T-helper 9 cell (primary cell): ENCODE measurements around the gene S100A11.
"Not testable (repeated sequence)": the region's sequence is repeated elsewhere in the genome, so short reads cannot be mapped to it uniquely, and the experiment has no call there.

Experiments used
- DNase-seq: peaks from one replicate; pipeline ENCODE4 v3.0.0-alpha.2; 2020
- total RNA-seq, 2 donors: gene quantifications; one replicate each; lab custom pipeline; 2026; lab: John Stamatoyannopoulos, UW

The S100A11 gene
- 15.4 to 112 reads per million in 2 donors for total RNA-seq

DNA sequence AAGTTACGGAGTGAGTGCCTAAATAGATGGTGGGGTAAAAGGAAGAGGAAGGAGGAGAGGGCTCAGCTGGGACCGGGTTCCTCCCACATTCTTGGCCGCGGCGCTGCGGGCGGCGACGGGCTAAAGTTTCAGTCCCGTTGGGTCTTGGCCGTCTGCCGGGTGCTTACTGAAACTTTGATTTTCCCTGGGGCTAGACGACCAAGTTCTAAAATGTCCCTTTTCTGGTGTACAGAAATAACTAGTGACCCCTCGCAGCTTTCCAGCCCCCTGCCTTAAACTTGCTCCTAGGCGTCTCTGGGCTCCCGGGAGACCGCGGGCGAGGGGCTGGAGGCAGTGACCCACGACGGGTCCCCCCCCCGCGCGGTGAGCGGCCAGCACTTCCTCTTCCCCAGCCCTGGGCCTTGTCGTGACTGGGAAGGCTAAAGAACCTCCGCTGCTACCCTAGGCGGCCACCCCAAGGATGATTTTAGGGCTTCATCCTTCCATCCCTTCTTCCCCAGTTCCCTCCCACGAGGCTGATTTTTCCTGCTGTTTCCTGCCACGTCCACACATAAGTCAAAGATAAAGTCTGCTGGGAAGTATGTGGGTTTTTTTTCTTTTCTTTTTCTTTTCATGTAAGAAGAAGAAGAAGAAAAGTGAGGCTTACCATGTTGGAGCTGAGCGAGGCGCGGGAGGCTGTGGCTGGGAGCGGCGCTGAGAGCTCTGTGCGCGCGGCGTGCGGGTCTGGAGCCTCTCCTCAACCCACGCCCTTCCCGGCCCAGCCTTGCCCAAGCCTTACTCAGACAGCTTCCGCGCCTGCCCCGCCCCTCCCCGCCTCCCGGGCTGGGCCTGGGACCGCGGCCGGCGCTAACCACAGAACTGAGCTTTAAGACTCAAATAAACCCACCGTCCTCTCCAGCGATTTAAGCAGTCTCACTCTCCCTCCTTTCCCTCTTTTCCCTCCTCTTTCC is at the start of gene S100A11:
Gene S100A11, minus strand, starts transcription at position 738 of the 950 bp plus-strand sequence. Its CDS starts 89 bp downstream, at position 649.
- peak; percentile 67 for DNase-seq

DNA sequence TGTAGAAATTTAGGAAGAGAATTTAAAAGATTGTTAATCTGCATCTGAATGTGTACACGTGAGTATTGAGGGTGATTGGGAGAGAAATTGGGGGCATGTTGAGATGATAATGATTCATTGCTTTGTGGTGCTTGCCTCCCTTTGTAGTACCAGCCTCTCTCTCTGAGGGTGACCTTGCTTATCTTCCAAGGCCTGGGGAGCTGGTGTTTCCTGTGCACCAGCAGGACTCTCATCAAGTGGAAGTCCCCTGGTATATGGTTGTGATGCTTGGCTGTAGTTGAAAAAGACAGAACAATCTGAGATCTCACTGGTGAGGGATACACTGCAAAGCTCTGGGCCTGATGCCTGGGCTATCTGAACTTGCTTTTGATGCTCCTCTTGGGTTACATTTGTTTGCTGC is 48.0 kb upstream of the S100A11 start:
- DNase-seq: no peak

DNA sequence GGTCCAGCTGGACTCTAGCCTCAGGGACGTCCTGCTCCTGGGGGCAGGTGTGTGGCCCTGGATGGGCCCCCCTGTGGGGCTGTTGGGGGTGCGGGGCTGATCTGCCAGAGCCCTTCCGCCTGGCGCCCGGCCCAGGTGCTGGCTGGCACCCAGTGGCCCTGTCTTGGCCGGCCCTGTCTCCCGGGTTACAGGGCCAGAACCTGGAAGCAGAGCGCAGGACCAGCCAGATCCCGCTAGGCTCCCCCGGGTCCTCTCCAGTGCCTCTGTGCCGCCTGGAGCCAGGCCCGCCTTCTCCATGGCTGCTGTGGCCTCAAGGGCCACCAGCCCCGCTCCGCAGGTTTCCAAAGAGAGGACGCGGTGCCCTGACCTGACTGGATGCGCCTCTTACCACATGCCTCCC is 44.2 kb upstream of the S100A11 start:
- DNase-seq: not testable (repeated sequence)

DNA sequence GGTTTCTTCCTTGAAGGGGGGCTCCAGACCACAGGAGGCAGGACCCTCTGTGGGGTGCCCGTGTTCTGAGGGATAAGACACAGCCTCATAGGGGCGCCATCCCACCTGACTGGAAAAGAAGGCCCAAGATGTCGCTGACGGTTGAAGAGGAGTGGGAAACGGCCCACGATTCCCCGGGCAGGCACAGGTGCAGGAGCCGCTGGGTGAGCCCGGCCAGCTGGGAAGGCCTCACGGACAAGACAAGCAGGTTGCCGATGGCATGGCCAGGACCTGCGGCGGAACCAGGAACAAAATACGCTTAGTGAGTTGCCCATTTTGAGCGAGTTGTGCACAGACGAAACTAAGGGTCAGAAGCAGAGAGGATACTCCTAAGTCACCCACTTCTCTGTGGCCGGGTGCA is 43.7 kb upstream of the S100A11 start:
- not testable (repeated sequence) for DNase-seq

DNA sequence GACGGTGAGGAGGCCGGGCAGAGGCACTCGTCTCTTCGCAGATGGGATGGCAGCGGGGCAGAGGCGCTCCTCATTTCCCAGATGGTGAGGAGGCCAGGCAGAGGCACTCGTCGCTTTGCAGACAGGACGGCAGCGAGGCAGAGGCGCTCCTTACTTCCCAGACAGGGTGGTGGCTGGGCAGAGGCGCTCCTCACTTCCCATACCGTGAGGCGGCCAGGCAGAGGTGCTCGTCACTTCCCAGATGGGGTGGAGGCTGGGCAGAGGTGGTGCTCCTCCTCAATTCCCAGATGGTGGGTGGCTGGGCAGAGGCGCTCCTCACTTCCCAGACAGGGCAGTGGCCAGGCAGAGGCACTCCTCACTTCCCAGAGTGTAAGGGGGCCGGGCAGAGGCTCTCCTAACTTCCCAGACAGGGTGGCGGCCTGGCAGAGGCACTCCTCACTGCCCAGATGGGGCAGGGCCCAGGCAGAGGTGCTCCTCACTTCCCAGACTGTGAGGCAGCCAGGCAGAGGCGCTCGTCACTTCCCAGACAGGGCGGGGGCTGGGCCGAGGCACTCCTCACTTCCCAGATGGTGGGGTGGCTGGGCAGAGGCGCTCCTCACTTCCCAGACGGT is 42.1 kb upstream of the S100A11 start:
- no peak for DNase-seq

DNA sequence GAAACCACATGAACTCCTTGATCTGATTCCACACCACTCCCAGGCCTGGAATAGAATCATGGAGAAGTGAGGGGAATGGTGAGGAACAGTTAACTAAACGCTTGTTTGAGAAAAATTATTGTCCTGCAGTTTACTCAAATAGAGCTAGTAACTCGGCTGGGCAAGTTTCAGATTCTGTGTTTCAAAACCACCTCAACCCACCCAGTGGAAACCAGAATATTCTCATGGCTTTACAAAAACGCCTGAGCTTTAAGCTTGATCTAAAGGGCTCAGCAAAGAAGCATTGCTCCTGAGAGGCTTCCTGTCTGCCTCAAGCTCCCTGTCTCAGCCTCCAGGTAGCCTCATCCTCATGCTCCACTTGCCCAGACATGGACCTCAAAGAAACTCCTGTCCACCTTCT is 35.5 kb upstream of the S100A11 start:
- DNase-seq: no peak

DNA sequence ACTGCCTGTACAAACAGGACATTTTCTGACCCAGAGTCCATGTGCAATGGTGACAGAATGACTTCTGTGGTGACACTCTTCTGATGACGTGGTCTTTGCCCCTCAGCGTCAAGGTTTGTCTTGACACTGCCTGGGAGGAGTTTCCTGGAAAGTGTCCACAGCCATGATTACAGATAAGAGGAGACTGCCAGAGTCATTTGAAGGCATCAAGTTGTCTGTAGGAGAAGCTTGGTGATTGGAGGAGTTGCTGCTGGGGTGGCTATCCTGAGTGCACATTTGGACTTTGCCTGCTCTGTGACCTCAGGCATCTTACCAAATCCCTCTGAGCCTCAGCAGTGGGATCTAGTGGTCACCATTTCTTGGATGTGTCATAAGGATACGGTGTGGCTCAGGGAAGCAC is 34.3 kb upstream of the S100A11 start:
- DNase-seq: no peak

DNA sequence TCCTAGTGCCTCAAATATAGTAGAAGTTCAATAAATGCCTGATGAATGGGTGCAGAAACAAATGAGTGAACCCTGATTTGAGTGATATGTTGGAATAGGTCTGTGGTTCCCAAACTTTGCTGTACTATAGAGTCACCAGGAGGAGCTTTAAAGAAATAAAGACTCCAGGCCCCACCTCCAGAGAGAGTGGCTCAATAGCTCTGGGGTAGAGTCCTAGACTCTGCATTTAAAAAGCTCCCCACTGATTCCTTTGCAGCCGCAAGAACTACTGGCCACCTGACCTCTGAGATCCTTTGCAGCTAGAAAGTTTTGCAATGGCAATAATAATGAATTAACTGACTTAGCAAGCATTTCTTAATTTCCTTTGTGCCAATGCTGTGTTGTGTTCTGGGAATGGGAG is 31.1 kb upstream of the S100A11 start:
- DNase-seq: no peak

DNA sequence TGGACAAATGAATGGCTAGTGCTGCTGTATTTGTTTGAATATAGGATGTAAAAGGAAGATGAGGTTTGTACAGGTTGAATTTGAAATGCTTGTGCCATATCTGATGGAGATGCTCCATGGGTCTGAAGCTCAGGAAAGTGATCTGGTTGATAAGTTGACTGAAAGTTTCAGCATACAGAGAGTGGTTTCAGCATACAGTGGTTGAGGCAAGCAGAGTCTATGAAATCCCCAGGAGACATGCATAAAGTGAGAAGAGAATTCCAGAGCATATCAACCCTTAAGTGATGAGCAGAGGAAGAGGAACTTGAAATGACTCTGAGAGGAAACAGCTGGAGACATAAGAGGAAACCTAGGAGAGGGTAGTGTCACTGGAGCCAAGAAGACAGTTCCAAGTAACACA is 30.3 kb upstream of the S100A11 start:
- DNase-seq: no peak

DNA sequence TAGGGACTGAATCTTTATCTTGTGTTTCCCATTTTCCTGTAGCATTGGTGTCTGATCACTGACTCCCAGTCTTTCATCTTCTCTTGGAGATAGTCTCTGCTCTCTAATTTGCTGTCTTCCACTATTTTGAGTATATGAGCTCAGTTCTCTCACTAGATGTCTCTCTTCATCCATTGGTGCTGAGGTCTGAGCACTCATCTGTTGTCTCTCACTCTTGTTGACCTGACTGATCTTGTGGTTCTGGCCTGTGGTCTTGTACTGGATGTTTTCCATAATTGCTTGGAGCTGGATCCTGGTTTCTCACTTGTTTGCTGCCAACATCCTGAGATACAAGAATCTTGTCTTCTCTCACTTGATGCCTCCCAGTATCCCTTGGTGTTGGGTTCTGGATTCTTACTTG is 25.1 kb upstream of the S100A11 start:
- no peak for DNase-seq

DNA sequence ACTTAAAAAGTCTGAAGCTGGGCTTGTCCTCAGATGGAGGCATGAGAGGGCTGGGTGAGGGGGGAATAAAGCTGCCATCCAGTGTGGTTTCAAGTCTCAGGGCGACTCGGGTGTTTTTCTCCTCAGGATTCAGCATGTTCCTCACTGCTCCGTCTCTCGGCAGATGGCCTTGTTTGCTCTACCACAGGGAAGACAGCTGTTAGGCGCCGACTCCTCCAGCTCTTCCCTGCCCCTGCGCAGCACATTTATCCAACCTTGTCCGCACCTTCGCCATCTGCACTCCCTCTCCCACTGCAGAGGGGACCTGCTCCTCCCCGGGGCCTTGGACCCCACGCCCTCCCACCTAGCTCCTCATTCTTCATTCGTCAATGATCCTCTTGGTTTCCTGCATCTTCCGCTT is 16.6 kb upstream of the S100A11 start:
- no peak for DNase-seq

DNA sequence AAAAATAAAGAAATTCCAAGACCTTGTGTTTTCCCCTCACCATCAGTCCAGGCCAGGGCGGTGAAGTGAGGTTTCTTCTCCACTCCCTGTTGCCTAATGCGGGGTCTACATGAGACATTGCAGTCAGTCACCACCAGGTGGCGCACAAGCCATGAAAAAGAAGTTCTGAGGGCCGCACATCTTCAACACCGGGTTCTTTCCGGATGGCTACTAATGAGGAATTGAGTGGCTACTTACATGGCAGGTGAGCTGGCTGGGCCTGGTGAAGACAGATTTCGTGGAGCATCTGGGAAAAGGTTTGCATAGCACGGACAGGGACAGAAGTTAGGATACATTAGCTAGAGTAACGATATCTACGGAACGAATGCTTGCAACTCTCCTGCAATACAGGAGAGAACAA is 15.8 kb upstream of the S100A11 start:
- peak; percentile 87 for DNase-seq

DNA sequence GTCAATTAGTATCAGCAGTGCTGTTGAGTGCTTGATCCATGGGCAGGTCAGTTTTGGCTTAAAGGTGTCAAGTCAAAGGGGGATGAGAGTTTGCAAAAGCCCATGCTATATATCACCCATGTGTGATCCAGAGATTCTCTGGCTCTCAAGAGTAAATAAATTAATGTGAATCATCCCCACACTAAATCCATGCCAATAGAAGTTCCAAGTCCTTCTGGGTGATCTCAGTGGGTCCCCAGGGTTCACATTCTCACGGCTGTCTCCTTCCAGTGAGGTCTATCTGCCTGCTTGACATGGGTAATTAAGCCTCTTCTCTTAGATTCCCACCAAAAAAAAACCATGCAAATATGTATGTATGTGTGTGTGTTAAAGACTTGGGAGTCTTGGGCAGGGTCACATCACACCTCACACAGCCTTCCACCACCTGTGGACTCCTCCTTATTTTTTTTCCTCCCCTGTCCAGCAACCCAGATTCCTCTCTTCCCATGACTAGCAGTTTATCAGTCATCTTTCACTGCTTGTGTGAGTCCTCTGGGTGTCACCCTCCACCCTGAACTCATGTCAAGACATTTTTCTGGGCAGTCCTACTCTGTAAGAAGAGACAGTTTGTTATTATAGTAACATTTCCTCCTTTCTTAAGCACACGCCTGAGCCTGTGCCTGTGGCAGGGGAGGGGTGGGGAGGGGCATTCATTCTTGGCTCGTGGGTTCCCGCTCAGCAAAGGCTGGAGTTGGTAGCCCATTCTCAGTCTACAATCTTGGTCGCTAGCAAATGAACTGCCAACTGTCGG is 14.3 kb upstream of the S100A11 start:
- DNase-seq: no peak

DNA sequence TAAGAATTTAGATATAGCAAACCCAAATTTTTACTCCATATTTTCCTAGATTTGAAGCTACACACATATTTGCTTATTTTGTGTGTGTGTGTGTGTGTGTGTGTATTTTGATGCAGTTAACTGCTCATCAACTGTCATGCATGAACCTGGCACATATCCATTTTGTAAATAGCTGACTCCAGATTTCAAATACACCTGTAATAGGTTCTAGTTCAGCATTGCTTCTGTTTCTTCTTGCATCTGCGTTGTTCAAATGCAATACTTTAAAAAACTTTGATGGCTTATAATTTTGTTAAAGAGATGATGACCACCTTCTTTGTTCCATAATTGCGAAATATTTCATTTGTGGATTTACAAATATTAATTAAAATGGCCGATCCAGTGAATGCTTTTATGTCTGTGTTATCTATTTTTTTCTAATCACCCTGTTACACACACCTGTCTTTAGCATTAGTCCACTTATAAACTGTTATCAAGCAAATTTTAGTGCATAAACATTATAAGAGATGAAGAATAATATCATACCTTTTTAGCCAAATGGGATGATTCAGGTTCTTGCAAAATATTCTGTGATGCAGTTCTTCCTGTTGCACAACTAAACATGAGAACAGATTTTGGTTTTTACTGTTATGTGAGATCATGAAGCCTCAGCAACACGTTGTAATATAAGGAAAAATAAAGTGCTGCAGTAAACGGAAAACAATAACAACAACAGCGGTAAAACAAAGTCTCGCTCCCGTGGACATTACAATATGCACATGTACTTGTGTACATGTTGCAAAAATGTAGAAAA is 12.7 kb upstream of the S100A11 start:
- DNase-seq: no peak

DNA sequence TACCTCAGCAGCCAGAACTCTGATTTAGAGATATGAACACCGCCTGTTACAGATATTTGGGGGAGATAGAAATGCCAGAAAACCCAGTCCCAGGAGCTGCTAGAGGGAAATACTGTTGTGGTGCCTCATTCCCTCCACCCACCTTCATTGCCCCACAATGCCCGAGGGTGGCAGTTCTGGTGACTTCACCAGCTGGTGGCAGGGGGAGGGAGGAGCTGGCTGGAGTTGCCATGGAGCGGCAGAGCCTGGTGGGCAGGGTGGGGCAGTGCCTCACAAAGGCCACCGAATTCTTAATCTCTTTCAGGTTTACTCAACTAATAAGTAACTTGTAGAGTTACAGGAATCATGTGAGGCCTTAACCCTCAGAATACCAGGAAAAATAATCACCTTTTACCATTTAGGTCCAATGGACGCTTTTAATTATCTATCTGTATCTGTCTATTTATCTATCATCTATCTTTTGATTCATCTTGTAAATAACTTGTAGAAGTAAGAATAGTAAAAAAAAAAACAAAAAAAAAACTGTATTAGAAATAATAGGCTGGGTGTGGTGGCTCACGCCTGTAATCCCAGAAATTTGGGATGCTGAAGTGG is 11.7 kb upstream of the S100A11 start:
- peak; percentile 53 for DNase-seq

DNA sequence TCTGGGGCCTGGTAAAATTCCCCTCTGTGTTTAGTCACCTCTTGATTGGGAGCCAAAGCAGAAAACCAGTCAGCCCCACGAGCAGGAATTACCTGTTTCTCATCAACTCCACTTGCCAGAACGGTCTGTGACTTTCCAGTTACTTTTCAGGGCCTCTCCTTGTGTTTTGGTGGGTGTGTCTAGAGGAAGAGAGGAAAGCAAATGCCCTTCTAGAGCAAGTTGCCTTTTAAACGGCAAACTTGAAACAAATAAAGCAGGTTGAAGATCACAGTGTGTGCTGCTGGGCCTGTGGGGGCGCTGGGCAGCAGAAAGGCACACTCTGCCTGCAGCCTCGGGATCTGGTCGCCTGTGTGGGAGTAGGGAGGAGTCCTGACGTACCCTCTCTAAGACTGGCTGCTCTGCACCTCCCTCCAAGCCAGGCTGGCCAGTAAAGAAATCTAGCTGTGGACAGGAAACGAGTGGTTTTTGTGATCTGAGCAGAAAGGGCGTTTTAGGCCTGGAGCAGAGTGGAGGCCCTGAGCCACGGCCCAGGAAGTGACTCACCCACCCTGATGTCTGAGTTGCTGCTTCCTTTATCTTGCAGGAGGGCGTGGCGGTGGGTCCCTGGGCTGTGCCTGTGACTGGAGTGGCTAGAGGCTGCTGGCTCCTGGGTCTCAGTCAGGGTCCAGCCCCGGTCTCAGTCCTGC is 11.1 kb upstream of the S100A11 start:
- DNase-seq: peak; percentile 76

DNA sequence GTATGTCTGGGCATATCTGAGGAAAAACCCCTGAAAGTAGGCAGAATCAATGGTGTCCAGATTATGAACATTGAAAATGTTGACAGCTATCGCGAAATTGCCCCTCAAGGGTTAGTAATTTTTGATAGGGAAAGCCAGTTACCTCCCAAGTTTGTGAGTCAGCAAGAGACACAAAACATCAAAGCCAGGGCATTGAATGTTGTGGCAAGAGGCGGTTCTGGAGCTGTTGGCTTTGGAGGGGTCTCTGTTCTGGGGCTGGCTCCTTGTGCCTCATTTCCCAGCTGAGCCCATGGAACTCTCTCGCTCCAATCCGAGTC is 10.6 kb upstream of the S100A11 start:
- DNase-seq: no peak

DNA sequence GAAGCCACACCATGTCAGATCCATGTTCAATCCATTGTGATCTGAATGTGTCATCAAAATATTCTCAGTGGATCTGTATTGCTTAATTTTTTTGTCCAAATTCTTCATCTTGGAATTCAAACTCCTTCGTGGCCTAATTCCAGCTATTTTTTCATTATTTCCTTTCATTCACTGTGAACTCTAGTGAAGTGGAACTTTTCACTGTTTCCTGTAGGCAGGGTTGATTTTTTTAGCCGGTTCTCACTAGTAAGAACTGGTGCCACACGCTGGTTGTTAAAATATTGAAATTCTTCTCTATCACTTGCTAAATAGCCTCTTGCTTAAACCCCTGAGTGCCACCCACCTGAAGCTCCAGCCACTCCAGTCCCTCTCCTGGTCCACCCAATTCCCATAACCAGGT is 7.6 kb upstream of the S100A11 start:
- no peak for DNase-seq

DNA sequence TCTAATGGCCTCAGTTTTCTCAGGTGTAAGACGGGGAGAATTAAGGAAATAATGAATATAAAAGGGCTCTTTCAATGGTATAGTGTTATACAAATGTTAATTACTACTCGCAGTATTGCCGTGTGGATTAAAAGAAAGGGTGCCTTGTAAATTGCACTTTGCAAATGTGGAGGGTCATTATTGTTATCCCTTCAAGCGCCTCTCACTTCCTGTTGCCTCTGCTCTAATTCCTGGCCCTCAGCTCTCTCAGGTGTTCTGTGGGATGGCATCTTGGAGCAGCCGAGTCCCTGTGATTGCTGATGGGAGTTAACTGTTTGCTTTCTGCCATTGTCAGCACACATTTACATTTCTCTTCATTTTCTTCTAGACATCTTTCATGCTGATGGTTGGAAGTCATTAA is 7.1 kb upstream of the S100A11 start:
- no peak for DNase-seq

DNA sequence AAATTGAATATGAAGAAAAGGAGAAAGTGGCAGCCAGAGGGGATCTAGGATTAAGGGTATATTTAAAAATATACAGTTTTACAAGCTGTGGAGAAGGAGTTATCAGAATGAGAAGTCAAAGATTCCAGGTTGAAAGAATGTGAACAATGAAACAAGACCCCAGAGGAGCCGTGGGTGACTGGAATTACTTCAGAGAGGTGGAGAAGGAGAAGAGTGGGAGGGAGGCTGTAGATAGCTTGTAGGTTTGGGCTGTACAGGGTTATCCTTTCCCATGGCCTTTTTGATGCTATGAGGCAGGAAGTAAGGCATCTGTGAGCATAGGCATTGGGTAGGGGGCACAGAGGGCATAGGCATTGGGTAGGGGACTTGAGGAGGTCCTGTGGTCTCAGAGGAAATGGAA is 5.2 kb upstream of the S100A11 start:
- no peak for DNase-seq

DNA sequence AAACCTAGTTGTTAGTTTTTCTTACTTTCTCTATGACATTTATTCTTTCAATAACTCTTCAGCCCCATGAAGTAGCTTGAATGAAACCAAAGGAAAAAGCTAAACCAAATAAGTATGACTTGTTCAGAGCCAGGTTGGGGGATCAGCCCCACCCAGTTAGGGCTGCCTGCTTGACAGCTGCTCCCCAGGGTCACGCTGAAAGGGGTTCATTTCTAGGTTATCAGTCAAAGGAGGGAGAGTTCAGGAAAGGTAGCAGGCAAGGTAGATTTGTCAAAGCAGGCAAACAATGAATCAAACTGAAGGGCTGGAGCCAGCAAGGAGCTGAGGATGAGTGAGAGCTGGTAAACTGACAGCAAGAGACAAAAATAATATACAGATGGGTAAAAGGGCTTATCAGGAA is 3.1 kb upstream of the S100A11 start:
- DNase-seq: no peak

DNA sequence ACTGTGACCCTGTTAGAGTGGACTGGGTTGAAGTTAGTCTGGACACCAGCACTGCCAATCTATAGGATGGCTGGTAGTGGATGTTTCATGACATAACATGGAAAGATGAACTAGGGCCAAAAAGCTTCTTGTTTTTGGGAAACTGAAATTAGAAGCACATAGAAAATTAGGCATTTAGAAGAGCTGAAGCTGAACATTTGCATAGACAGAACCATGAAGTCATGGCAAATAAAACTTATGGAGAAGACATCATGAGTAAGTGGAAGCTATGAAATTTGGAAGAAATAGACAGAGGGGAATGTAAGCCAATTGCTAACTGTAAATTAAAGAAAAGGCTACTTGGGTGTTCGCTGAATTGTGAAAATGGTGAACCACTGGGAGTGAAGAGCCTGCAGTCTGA is 2.7 kb upstream of the S100A11 start:
- no peak for DNase-seq
